Astrocyte (in vitro differentiated cells and primary cell): ENCODE results near the gene COQ10A.

Experiments used
- EZH2 ChIP-seq: IDR thresholded peaks from 2 replicates; pipeline ENCODE4 v1.6.1; 2012; ENCODE audit warnings: mild to moderate bottlenecking, low read length, inconsistent platforms; ENCODE audit not compliant: insufficient read depth
- TF ChIP-seq, protein P1 (sequence below): IDR thresholded peaks from 2 replicates; pipeline ENCODE4 v1.5.1; 2011; ENCODE audit warnings: low read depth, mild to moderate bottlenecking, inconsistent platforms, low read length, moderate library complexity; ENCODE audit not compliant: insufficient read depth

DNA sequence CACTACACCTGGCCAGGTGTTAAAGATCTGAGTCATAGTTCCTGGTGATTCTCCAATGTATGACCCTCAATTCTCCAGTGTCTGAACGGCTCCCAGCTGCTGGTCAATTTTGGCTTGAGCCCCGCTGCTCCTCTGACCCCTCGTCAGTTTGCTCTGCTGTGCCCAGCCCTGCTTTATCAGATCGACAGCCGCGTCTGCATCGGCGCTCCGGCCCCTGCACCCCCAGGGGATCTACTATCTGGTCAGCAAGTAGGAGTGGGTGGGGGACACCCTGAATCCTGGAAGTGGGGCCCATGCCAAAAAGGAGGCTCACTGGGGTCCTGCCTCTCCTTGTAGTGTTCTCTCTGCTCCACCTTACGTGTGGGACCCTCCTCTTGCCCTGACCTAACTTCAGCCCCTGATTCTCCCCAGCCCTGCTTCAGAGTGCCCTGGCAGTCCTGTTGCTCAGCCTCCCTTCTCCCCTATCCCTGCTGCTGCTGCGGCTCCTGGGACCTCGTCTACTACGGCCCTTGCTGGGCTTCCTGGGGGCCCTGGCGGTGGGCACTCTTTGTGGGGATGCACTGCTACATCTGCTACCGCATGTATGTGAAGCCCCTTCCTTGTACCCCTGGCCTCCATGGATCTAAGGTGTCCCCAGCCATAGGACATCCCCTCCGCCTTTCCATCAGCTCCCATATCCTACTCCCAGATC lies 31.9 kb upstream of the COQ10A start:
- TF ChIP-seq, protein P1, sequence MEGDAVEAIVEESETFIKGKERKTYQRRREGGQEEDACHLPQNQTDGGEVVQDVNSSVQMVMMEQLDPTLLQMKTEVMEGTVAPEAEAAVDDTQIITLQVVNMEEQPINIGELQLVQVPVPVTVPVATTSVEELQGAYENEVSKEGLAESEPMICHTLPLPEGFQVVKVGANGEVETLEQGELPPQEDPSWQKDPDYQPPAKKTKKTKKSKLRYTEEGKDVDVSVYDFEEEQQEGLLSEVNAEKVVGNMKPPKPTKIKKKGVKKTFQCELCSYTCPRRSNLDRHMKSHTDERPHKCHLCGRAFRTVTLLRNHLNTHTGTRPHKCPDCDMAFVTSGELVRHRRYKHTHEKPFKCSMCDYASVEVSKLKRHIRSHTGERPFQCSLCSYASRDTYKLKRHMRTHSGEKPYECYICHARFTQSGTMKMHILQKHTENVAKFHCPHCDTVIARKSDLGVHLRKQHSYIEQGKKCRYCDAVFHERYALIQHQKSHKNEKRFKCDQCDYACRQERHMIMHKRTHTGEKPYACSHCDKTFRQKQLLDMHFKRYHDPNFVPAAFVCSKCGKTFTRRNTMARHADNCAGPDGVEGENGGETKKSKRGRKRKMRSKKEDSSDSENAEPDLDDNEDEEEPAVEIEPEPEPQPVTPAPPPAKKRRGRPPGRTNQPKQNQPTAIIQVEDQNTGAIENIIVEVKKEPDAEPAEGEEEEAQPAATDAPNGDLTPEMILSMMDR, result no peak
- no peak for TF ChIP-seq EZH2
